Stimulated activated naive CD8-positive, alpha-beta T cell treated with anti-CD3 and anti-CD28 coated beads, Interleukin-15, Interleukin-2, amounts not matched to agents 100 ng/mL and 50 ng/mL, for 24 hours (primary cell): ENCODE measurements around the gene JMJD1C.

Experiments
- H3K27ac Mint-ChIP-seq: one replicate; pipeline ENCODE4 v1.8.0; 2021; ENCODE audit warnings: mild to moderate bottlenecking, mixed read lengths
- H3K27me3 Mint-ChIP-seq: one replicate; pipeline ENCODE4 v1.8.0; 2021; ENCODE audit warnings: mixed read lengths
- H3K36me3 Mint-ChIP-seq: one replicate; pipeline ENCODE4 v1.8.0; 2021; ENCODE audit warnings: low read depth, mixed read lengths
- H3K4me1 Mint-ChIP-seq: one replicate; pipeline ENCODE4 v1.8.0; 2021; ENCODE audit warnings: low read depth, mixed read lengths
- H3K4me3 Mint-ChIP-seq: one replicate; pipeline ENCODE4 v1.8.0; 2021; ENCODE audit warnings: mild to moderate bottlenecking, mixed read lengths
- H3K9me3 Mint-ChIP-seq: one replicate; pipeline ENCODE4 v1.8.0; 2021; ENCODE audit warnings: mixed read lengths

The JMJD1C gene

DNA sequence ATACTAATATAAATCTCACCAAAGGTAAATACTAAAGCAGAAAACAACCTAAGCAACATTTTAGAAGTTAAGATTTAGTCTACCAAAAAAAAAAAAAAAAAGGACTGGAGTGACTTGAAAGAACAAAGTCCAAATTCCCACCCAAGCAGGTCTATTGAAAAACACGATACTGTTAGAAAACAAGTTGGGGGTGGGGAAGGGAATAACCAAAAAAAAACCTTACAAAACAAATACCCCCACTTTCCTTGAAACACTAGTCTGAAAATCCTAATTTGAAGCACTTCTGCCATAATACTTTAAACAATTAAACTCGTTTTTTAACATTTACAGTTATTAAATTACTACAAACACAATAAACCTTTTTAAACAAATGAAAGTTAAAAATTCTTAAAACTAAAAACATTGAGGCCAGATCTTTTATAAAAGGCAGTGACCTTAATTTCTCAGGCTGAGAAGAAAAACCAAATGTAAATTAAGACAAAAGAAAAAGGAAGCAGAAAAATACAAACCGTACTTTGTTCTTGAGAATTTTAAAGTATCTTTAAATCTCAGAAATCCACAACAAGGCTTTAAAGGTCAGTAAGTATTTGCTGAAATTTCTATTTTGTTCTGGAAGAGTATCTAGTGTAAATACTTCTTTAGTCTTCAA is 197.5 kb downstream of the JMJD1C start:
- peak overlapping the region; percentile 98 for H3K27ac Mint-ChIP-seq
- H3K36me3 Mint-ChIP-seq: peaks cover 3% of the 10 kb centered on the region
- H3K27me3 Mint-ChIP-seq: no peaks in the 10 kb centered on the region
- H3K4me3 Mint-ChIP-seq: peak overlapping the region; percentile 95
- H3K4me1 Mint-ChIP-seq: peaks cover 41% of the 10 kb centered on the region
- no peaks in the 10 kb centered on the region for H3K9me3 Mint-ChIP-seq

DNA sequence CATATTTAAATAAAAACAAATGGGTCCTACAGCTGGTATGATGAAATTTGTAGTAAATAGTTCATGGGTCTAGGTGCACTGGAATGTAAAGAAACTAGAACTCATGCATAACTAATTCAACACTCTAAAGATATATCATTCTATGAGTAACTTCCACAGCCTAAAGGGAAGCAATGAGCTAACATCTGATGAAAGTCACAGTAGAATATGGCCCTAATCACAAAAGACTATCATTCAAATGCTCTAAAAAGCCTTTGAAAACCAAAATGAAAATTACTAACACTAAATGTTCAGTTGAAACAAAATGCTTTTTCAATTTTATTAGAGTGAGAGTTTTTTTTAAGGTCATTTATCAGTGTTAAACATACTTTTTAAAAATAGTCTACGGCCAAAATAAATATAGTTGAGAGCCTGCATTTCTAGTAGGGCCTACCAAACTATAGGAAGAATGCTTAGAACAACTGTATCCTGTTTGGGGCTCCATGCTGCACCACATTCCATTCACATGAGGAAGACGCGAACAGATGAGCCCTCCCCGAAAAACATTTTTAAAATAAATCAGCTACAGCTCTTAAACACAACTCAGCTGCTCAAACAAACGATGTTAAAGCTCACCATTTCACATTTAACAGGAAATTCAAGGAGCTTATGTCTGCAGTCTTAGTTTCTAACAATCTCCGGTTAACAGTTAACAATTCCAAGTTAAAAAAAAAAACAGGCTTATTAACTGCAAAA is 198.2 kb downstream of the JMJD1C start:
- peak overlapping the region; percentile 95 for H3K4me3 Mint-ChIP-seq
- peaks cover 44% of the 10 kb centered on the region for H3K4me1 Mint-ChIP-seq
- no peaks in the 10 kb centered on the region for H3K9me3 Mint-ChIP-seq
- H3K27ac Mint-ChIP-seq: peak overlapping the region; percentile 98
- H3K27me3 Mint-ChIP-seq: no peaks in the 10 kb centered on the region
- peaks cover 3% of the 10 kb centered on the region for H3K36me3 Mint-ChIP-seq

DNA sequence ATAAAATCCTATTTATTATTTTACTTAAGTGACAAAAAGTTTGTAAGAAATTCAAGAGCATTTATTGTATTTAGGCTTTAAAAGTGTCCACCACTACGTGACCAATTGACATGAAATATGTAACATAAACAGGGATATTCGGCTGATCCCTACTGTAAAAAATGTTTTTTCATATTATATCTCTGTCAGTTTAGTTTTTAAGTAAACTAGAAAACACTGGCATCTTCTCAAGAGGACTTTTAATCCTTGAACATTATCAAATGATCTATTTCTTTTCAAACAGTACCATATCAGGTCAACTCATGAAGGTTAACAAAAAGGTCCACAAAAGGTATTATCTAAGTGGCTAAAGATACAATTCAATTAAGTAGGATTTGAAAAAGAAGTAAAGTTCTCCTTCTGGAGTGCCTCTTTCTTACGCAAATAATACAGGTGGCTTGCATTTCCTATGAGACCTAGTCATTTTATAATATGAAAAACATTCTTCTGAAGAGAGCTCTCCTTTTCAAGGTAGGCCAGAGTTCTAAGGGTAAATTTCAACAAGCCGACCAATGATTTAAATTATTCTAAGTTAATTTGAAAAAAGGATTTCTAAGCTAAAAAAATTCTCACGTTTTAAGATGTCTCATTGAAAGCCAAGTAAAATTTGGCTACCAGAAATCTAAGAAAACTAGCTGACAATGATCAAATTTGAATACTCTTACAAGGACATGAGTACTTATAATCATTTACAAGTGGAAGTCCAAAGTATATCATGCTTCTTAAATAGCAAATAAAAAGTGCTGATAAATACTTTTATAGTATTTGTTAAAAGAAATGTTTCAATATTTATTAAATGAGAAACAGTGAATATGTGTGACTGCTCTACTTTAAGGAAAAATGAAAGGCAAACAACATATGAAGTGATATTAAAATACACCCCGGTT is 199.1 kb downstream of the JMJD1C start:
- H3K9me3 Mint-ChIP-seq: no peaks in the 10 kb centered on the region
- no peaks in the 10 kb centered on the region for H3K27me3 Mint-ChIP-seq
- peak overlapping the region; percentile 98 for H3K27ac Mint-ChIP-seq
- peaks cover 5% of the 10 kb centered on the region for H3K36me3 Mint-ChIP-seq
- peak overlapping the region; percentile 95 for H3K4me3 Mint-ChIP-seq
- peaks cover 52% of the 10 kb centered on the region for H3K4me1 Mint-ChIP-seq

DNA sequence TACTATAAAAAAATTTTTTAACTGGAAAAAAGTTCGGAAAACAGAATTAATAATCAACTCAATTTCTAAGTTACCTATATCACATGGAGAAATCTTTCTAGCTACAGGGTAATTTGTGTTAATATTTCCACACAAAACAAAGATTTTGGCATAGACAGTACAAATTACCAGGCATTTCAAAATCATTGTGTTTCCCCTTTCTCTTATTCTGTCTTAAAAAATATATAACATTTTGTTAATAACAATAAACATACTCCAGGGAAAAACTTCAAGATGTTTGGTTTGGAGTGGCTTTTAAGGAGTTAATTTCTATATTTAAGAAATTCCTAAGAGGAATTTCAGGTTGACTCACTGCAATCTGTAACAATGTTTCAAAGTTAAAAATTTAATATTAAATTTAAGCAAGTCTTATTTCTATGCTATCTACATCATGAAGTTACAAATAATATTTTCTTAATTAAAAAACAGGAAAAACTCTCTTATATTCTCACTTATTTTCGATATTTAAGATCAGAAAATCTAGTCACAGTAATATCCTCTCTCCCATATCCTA is 200.0 kb downstream of the JMJD1C start:
- Mint-ChIP-seq H3K4me1 (peaks cover 54% of the 10 kb centered on the region), H3K9me3 (no peaks in the 10 kb centered on the region), H3K27ac (peak overlapping the region; percentile 100), H3K36me3 (peaks cover 14% of the 10 kb centered on the region), H3K4me3 (peak overlapping the region; percentile 98), H3K27me3 (no peaks in the 10 kb centered on the region)

DNA sequence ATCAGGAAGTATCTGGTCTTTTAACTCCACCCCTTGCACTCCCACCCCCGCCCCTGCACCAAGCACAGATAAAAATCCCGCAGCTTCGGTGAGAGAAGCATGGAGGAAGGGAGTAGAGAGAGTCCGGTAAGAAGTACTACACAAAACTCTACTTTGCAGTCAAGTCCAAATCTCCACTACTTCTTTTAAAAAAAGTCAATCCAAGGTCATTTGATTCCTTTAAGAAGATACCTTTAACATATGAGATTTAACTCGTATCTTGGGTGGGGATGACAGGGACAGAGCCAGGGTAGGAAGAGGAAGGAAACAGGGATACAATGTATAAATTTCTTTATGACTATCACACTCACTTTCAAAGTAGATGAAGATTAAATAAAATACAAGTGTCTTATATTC is 200.6 kb downstream of the JMJD1C start:
- H3K27me3 Mint-ChIP-seq: no peaks in the 10 kb centered on the region
- H3K9me3 Mint-ChIP-seq: no peaks in the 10 kb centered on the region

DNA sequence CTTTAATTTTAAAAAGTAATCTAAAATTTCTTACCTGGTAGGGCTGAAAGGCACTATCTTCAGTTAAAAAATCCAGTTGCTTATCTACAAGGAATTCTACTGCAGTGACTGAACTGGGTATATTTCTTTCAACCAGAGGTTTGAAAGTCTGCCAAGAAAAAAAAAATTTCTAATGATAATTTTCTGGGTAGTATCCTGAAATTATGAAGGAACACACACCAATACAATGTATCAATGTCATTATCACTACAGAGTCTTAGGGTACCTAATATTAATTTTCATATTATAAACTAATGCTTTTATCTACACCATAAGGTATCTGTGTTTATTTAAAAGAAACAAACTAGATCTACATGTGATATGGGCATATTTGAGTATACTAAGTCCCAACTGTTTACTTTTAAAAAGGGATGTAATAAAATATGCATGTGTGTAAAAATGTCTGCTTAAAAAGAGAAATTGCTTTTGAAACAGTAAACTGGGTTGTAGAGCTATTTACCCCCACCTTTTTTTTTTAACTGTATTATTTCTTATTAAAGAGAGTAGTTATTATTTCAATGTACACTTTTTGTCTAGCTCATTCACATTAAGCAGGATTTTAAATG is 201.1 kb downstream of the JMJD1C start:
- Mint-ChIP-seq H3K4me3 (peak overlapping the region; percentile 98), H3K9me3 (no peaks in the 10 kb centered on the region), H3K4me1 (peaks cover 52% of the 10 kb centered on the region), H3K27me3 (no peaks in the 10 kb centered on the region), H3K27ac (peak overlapping the region; percentile 100), H3K36me3 (peaks cover 19% of the 10 kb centered on the region)

More for the DNA sequence above, 200.6 kb downstream of the JMJD1C start:
- peaks cover 52% of the 10 kb centered on the region for H3K4me1 Mint-ChIP-seq
- peak overlapping the region; percentile 100 for H3K27ac Mint-ChIP-seq
- peak overlapping the region; percentile 98 for H3K4me3 Mint-ChIP-seq
- peaks cover 18% of the 10 kb centered on the region for H3K36me3 Mint-ChIP-seq

DNA sequence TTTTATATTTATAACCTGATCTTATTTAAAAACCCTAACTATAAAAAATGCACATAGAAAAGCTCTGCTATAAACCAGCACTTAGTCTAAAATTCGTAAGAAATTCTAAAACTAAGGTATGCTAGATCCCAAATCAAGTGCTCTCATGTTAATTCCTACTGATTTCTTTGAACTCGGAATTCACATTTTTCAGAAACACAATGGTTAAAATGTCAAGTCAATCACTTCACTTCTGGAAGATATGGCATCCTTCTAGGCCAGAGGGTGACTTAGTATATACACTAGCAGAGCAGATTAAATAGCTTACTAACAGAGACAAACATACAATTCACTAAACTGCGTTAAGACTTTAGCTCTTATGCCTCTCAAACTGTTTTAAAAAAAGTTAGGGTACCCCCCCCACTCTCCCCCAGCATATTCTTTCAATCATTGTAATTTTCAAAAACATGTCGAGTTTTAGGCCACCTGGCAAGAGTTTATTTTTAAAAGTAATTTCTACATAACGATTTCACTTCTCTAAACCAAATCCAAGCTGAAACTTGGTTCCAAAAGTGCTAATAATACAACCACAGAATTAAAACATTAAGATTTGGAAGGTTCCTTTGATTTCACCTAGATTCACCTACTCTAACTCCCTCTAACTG is 203.2 kb downstream of the JMJD1C start:
- H3K36me3 Mint-ChIP-seq: peaks cover 23% of the 10 kb centered on the region
- H3K9me3 Mint-ChIP-seq: no peaks in the 10 kb centered on the region
- H3K27ac Mint-ChIP-seq: peak overlapping the region; percentile 40
- H3K4me3 Mint-ChIP-seq: peak overlapping the region; percentile 61
- H3K27me3 Mint-ChIP-seq: no peaks in the 10 kb centered on the region
- H3K4me1 Mint-ChIP-seq: peaks cover 66% of the 10 kb centered on the region

DNA sequence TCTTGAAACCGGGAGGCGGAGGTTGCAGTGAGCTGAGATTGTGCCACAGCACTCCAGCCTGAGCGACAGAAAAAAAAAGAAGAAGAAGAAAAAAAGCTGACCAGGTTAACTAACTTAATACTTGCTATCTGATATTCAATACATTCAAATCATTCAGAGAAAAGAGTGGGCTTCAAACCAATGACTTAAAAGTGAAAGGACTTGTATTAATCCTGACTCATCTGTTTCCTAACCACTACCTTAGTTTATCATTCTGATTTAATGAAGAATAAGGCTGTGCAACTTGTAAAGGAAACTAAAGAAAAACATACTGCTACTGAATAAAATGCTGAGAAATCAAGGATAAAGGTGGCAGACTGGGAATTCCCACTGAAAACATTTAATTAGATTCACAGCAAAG is 204.3 kb downstream of the JMJD1C start:
- peaks cover 76% of the 10 kb centered on the region for H3K4me1 Mint-ChIP-seq
- H3K4me3 Mint-ChIP-seq: peak overlapping the region; percentile 63
- H3K27me3 Mint-ChIP-seq: no peaks in the 10 kb centered on the region
- H3K27ac Mint-ChIP-seq: peak overlapping the region; percentile 79
- peaks cover 25% of the 10 kb centered on the region for H3K36me3 Mint-ChIP-seq
- no peaks in the 10 kb centered on the region for H3K9me3 Mint-ChIP-seq

DNA sequence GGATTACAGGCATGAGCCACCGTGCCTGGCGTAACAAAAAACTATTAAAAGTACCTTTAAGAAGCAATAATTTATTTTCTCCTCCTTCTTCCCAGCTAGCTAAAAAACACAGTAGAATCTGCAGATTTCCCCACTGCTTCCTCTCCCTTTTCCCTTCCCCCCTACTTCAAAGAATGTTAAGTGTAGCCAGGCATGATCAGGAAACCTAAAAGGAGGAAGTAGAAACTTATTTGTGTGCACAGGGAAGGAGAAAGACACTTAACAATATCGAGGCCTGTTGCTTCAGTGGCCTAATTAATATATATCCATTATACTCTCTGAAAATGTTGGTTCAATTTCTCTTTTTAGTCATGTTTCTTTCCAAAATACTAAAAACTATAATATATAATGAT is 204.9 kb downstream of the JMJD1C start:
- Mint-ChIP-seq H3K27ac (peak overlapping the region; percentile 79), H3K9me3 (no peaks in the 10 kb centered on the region), H3K4me1 (peaks cover 82% of the 10 kb centered on the region), H3K36me3 (peaks cover 27% of the 10 kb centered on the region), H3K27me3 (no peaks in the 10 kb centered on the region), H3K4me3 (peak overlapping the region; percentile 24)

DNA sequence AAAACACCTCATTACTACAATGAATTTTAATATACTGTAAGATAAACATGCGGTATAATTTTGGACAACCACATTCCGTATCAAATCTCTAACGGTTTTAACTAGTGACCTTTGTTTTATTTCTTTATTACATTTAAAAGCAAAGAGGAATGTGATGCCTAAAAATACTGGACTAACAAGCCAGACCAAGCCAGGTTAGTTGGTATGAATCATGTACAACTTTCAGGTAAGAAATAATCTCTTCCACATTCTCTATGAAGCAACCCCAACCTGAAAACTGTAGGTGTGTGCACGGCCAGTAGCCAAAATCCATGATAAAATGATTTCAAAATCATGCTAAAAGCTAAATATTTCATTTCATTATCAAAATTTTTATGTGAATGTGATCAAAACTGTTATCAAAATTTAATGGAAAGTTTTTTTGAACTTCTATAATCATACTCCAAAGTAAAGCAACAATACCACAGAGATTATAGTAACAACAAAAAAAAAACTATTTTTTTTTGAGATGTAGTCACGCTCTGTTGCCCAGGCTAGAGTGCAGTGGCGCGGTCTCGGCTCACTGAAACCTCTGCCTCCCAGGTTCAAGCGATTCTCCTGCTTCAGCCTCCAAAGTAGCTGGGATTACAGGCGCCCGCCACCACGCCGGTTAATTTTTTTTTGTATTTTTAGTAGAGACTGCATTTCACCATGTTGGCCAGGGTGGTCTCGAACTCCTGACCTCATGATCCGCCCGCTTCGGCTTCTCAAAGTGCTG is 205.5 kb downstream of the JMJD1C start:
- Mint-ChIP-seq H3K4me3 (peak overlapping the region; percentile 24), H3K36me3 (peaks cover 26% of the 10 kb centered on the region), H3K27me3 (no peaks in the 10 kb centered on the region), H3K4me1 (peaks cover 84% of the 10 kb centered on the region), H3K27ac (peak overlapping the region; percentile 79), H3K9me3 (no peaks in the 10 kb centered on the region)

DNA sequence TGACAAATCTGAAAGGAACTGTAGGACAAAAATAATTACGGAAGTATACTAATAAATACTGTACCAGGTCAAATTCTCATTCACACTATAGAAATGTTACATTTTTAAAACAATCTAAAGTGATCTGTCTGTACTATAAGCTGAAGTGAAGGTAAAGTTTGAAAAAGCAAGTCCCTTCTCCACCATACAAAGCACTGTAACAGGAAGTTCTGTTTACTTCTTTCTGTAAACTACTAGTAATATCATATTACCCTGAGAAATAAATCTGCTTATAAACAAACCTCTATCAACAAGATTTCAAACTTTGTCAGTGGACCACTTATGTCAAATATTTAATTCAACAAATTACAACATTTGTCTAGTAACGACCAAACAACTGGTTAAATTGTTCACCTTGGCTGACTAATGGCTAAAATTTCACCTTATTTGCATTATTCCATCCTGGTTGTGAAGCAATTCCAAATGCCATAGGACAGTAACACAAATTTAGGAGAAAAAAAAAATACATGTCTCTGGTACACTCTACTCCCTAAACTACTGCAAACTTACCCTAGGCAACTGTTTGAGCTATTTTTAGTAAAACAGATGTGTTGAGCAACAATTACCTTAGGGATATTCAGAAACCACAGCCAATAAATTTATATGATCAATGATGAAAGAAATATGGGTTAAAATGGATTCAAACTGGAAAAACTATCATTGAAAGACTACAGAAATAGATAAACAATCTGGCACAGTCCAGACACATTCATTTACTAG is 206.7 kb downstream of the JMJD1C start:
- Mint-ChIP-seq H3K36me3 (peaks cover 25% of the 10 kb centered on the region), H3K27ac (peak overlapping the region; percentile 7), H3K4me3 (peak overlapping the region; percentile 38)

DNA sequence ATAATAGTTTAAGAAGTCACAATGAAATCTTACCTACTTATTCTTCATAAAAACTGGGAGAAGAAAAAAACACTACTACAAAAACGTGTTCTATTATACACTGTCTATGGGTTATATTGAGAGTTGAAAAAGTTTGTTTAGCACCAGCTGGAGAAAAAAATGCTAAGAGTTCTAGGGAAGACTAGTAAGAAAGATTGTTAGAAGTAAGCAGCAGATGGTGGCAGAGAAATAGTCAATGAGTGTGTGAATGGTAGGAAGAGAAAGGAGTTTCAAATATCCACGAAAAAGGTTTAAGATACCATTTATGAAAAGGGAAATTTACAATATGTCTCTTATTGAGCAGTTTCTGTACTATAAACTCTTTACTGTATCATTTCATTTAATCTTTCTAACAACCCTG is 208.0 kb downstream of the JMJD1C start:
- peak overlapping the region; percentile 4 for H3K27ac Mint-ChIP-seq
- peaks cover 89% of the 10 kb centered on the region for H3K4me1 Mint-ChIP-seq
- H3K36me3 Mint-ChIP-seq: peaks cover 33% of the 10 kb centered on the region
- no peaks in the 10 kb centered on the region for H3K27me3 Mint-ChIP-seq
- H3K4me3 Mint-ChIP-seq: no peak overlapping the region
- no peaks in the 10 kb centered on the region for H3K9me3 Mint-ChIP-seq

More for the DNA sequence above, 206.7 kb downstream of the JMJD1C start:
- H3K4me1 Mint-ChIP-seq: peaks cover 87% of the 10 kb centered on the region
- H3K9me3 Mint-ChIP-seq: no peaks in the 10 kb centered on the region
- H3K27me3 Mint-ChIP-seq: no peaks in the 10 kb centered on the region
